GM18505 (cell line): ENCODE measurements around the gene TJP3.
"Not testable (repeated sequence)": the region's sequence is repeated elsewhere in the genome, so short reads cannot be mapped to it uniquely, and the experiment has no call there.

Experiments used
- ATAC-seq: cut with Tn5 transposase; IDR thresholded peaks from one replicate; pipeline ENCODE4 v1.9.1; 2021; ENCODE audit not compliant: unreplicated experiment
- POLR2A ChIP-seq: IDR thresholded peaks from 4 replicates; pipeline ENCODE4 v1.6.1; 2011; ENCODE audit warnings: borderline replicate concordance; ENCODE audit not compliant: insufficient read depth, insufficient read length; ENCODE audit errors: extremely low read depth

TJP3 gene

GRCh38 chr19:3737487-3738205, 29.5 kb downstream of the TJP3 start:
- TF ChIP-seq POLR2A, result no peak
- ATAC-seq, result no peak

- no peak for ATAC-seq
- no peak for TF ChIP-seq POLR2A
Measured at GRCh38 chr19:3738477-3739220, 30.5 kb downstream of the TJP3 start.

GRCh38 chr19:3740431-3740830, 32.2 kb downstream of the TJP3 start:
- no peak for TF ChIP-seq POLR2A
- ATAC-seq, result no peak

GRCh38 chr19:3743486-3743885, 35.3 kb downstream of the TJP3 start:
- no peak for TF ChIP-seq POLR2A
- no peak for ATAC-seq

GRCh38 chr19:3745363-3746045, 37.3 kb downstream of the TJP3 start:
- no peak for ATAC-seq

GRCh38 chr19:3746371-3747056, 38.3 kb downstream of the TJP3 start:
- no peak for ATAC-seq
- no peak for TF ChIP-seq POLR2A

More at GRCh38 chr19:3745363-3746045, 37.3 kb downstream of the TJP3 start:
- no peak for TF ChIP-seq POLR2A

- ATAC-seq, result no peak
Measured at GRCh38 chr19:3748965-3749364, 40.8 kb downstream of the TJP3 start.

GRCh38 chr19:3750211-3750610, 42.0 kb downstream of the TJP3 start:
- TF ChIP-seq POLR2A, result no peak
- no peak for ATAC-seq

More at GRCh38 chr19:3748965-3749364, 40.8 kb downstream of the TJP3 start:
- no peak for TF ChIP-seq POLR2A

- no peak for ATAC-seq
- no peak for TF ChIP-seq POLR2A
Measured at GRCh38 chr19:3751236-3751635, 43.1 kb downstream of the TJP3 start.

GRCh38 chr19:3752492-3752891, 44.3 kb downstream of the TJP3 start:
- no peak for TF ChIP-seq POLR2A
- no peak for ATAC-seq

- no peak for ATAC-seq
- TF ChIP-seq POLR2A, result no peak
Measured at GRCh38 chr19:3753631-3754410, 45.6 kb downstream of the TJP3 start.

- not testable (repeated sequence) for ATAC-seq
Measured at GRCh38 chr19:3757705-3758104, 49.5 kb downstream of the TJP3 start.

GRCh38 chr19:3758297-3758696, 50.1 kb downstream of the TJP3 start:
- ATAC-seq, result not testable (repeated sequence)
